Muscle layer of duodenum (tissue), 2 donors: Measurements from ENCODE around the gene PAFAH1B1.

ENCODE experiments used
- H3K27ac ChIP-seq: one replicate; pipeline ENCODE4 v1.7.0; 2013; ENCODE audit warnings: mild to moderate bottlenecking, low read length
- H3K27me3 ChIP-seq: one replicate; pipeline ENCODE4 v1.7.0; 2013; ENCODE audit warnings: low read depth, mild to moderate bottlenecking, control low read depth, low read length
- H3K36me3 ChIP-seq, 2 donors: one replicate each; pipeline ENCODE4 v1.7.0; 2013; ENCODE audit warnings: low read length in 2 of 2, control low read depth in 1 of 2, mild to moderate bottlenecking in 1 of 2; ENCODE audit not compliant: insufficient read depth in 2 of 2, control insufficient read depth in 1 of 2
- H3K4me1 ChIP-seq, 2 donors: one replicate each; pipeline ENCODE4 v1.7.0; 2013; ENCODE audit warnings: low read length in 2 of 2, mild to moderate bottlenecking in 2 of 2, control low read depth in 1 of 2, moderate library complexity in 1 of 2; ENCODE audit not compliant: insufficient read depth in 2 of 2, control insufficient read depth in 1 of 2
- H3K4me3 ChIP-seq, 2 donors: one replicate each; pipeline ENCODE4 v1.7.0; 2013; ENCODE audit warnings: low read length in 2 of 2, low read depth in 1 of 2, mild to moderate bottlenecking in 1 of 2
- H3K9me3 ChIP-seq, 2 donors: one replicate each; pipeline ENCODE4 v1.7.0; 2013; ENCODE audit warnings: low read length in 2 of 2, control low read depth in 1 of 2, mild to moderate bottlenecking in 1 of 2; ENCODE audit not compliant: control insufficient read depth in 1 of 2
- donor health status: healthy.

Gene PAFAH1B1

GRCh38 chr17:2700491-2701141 is 107.2 kb downstream of the PAFAH1B1 start:
- Histone ChIP-seq H3K27me3 (no peaks in the 10 kb centered on the region), H3K36me3 (peaks cover 16 to 86% of the 10 kb centered on the region in 2 donors), H3K4me3 (no peak overlapping the region), H3K9me3 (no peaks in the 10 kb centered on the region), H3K27ac (no peak overlapping the region), H3K4me1 (peaks cover 0 to 3% of the 10 kb centered on the region in 2 donors)

DNA sequence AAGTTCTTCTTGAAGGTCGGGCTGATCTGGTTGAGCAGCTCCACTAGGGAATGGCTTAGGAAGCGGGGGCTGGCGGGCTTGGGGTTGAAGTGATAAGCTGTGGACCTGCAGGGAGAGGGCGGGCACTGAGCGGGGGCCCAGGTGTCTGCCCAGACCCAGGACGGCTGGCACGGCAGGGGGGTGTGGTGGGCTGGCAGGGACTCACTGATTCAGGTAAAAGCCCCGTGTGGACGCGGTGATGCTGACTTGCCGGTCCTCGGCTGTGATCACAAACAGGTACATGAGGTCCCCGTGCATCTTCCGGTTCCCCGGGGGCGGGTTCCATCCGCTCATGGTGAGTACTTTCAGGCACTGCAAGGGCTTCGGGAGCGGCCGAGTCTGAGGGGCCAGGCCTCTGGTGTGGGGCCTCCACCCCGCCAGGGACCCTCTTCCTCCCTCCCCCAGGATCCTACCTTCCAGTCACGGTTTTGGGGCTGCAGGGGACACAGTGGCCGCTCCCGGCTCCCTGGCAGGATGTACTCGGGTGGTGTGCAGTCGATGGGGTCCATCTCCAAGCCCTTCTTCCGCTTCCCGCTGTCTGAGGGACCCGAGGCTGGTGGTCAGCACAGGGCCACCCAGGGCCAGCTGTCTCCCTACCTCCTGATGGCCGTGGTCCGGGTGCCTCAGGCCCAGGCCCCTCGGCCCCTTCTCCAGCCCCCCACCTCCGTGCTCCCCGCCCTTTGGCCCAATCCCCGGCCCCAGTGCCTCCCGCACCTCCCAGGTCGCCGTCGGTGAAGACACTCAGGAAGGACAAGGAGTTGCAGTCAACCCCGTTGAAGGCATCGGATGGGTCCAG is 107.9 kb downstream of the PAFAH1B1 start:
- Histone ChIP-seq H3K9me3 (no peaks in the 10 kb centered on the region), H3K27ac (no peak overlapping the region), H3K4me3 (no peak overlapping the region), H3K27me3 (no peaks in the 10 kb centered on the region), H3K4me1 (peaks cover 0 to 5% of the 10 kb centered on the region in 2 donors), H3K36me3 (peaks cover 15 to 79% of the 10 kb centered on the region in 2 donors)

GRCh38 chr17:2701996-2702741 is 108.7 kb downstream of the PAFAH1B1 start:
- Histone ChIP-seq H3K9me3 (no peaks in the 10 kb centered on the region), H3K27me3 (no peaks in the 10 kb centered on the region), H3K36me3 (peaks cover 15 to 72% of the 10 kb centered on the region in 2 donors), H3K4me3 (no peak overlapping the region), H3K4me1 (peaks cover 0 to 9% of the 10 kb centered on the region in 2 donors), H3K27ac (no peak overlapping the region)

- H3K4me1 ChIP-seq: peaks cover 0 to 18% of the 10 kb centered on the region in 2 donors
- H3K4me3 ChIP-seq: no peak overlapping the region
- no peaks in the 10 kb centered on the region for H3K27me3 ChIP-seq
- H3K27ac ChIP-seq: no peak overlapping the region
- no peaks in the 10 kb centered on the region for H3K9me3 ChIP-seq
- peaks cover 12 to 63% of the 10 kb centered on the region in 2 donors for H3K36me3 ChIP-seq
These were observed 109.7 kb downstream of the PAFAH1B1 start for GRCh38 chr17:2703181-2703580.

DNA sequence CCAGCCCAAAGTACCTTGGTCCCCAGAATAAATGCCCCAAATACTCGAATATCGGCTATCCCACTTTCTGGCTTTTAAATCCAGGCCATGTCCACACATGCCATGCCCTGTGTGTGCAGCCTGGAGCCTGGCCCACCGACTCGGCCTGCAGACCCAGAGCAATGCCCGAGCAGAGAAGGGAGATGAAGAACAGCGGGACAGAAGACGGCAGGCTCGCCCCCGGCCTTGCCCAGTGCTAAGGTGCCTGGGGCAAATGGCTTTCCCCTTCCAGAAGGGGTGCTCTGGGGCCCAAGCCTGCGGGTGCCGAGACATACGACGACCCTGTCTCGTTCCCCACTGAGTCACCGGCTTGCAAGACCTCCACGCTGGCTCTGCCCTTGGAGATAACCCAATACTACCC is 110.2 kb downstream of the PAFAH1B1 start:
- Histone ChIP-seq H3K27ac (no peak overlapping the region), H3K9me3 (no peaks in the 10 kb centered on the region), H3K4me1 (peaks cover 0 to 22% of the 10 kb centered on the region in 2 donors), H3K4me3 (no peak overlapping the region), H3K27me3 (no peaks in the 10 kb centered on the region), H3K36me3 (peaks cover 10 to 58% of the 10 kb centered on the region in 2 donors)

DNA sequence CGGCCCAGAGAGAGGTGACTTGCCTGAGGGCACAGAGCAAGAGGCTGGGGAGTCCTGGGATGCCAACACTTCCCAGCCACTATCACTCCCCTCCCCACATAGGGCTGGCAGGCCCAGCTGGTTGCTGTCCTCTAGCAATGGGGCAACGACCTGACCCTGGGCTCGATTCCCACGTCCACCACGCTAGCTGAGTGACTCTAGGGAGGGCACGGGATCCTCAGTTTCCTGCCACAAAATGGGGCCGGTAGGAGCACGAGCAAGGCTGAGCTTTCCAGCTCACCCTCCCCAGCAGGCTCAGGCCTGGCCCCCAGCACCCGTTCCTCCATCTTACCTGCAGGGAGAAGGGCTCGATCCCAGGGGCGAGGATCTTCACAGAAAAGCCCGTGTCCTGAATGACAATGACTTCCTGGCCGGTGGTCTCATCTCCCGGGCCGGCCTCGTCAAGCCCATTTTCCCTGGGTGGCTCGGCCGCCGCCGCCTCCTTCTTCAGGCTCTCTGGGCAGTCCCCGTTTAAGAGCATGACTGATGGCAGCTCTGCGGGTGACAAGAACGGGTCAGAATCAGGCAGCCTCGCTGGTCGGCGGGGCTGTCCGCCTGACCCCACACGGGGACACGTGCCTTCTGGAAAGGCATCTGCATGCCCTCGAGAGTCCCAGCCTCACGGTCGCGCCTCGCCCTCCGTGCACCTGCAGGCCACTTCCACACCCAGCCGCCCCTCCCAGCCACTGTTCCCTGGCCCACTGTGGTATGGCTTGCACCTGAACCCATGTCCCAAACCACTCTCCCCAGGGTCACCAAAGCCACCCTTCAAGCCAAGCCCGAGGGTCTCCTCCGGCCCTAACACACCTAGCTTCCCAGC is 110.8 kb downstream of the PAFAH1B1 start:
- peaks cover 6 to 52% of the 10 kb centered on the region in 2 donors for H3K36me3 ChIP-seq
- peaks cover 0 to 28% of the 10 kb centered on the region in 2 donors for H3K4me1 ChIP-seq
- no peak overlapping the region for H3K27ac ChIP-seq
- no peak overlapping the region for H3K4me3 ChIP-seq
- H3K27me3 ChIP-seq: no peaks in the 10 kb centered on the region
- no peaks in the 10 kb centered on the region for H3K9me3 ChIP-seq

DNA sequence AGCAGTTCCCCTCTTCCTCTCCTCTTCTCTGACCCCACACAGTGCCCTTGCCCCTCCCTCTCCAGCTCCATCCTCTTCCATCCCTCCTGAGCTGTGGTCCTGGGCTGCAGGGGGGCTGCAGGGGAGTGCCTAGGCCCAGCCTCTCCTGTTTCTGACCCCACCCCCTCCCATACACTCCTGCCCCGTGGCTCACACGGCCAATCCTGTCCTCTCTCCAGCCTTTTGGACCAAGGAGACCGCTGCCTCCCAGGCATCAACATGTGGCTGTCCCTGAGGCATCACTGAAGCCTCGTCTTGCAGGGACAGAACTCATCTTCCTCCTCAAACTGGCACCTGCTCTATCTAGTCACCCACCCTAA is 111.4 kb downstream of the PAFAH1B1 start:
- Histone ChIP-seq H3K4me1 (peaks cover 3 to 34% of the 10 kb centered on the region in 2 donors), H3K27ac (no peak overlapping the region), H3K36me3 (peaks cover 5 to 46% of the 10 kb centered on the region in 2 donors)

GRCh38 chr17:2705263-2705662 is 111.8 kb downstream of the PAFAH1B1 start:
- peaks cover 5 to 42% of the 10 kb centered on the region in 2 donors for H3K36me3 ChIP-seq
- H3K27ac ChIP-seq: no peak overlapping the region
- no peak overlapping the region for H3K4me3 ChIP-seq
- H3K27me3 ChIP-seq: no peaks in the 10 kb centered on the region
- H3K9me3 ChIP-seq: no peaks in the 10 kb centered on the region
- H3K4me1 ChIP-seq: peaks cover 7 to 38% of the 10 kb centered on the region in 2 donors

More for the DNA sequence above, 111.4 kb downstream of the PAFAH1B1 start:
- H3K4me3 ChIP-seq: no peak overlapping the region
- H3K27me3 ChIP-seq: no peaks in the 10 kb centered on the region
- no peaks in the 10 kb centered on the region for H3K9me3 ChIP-seq

DNA sequence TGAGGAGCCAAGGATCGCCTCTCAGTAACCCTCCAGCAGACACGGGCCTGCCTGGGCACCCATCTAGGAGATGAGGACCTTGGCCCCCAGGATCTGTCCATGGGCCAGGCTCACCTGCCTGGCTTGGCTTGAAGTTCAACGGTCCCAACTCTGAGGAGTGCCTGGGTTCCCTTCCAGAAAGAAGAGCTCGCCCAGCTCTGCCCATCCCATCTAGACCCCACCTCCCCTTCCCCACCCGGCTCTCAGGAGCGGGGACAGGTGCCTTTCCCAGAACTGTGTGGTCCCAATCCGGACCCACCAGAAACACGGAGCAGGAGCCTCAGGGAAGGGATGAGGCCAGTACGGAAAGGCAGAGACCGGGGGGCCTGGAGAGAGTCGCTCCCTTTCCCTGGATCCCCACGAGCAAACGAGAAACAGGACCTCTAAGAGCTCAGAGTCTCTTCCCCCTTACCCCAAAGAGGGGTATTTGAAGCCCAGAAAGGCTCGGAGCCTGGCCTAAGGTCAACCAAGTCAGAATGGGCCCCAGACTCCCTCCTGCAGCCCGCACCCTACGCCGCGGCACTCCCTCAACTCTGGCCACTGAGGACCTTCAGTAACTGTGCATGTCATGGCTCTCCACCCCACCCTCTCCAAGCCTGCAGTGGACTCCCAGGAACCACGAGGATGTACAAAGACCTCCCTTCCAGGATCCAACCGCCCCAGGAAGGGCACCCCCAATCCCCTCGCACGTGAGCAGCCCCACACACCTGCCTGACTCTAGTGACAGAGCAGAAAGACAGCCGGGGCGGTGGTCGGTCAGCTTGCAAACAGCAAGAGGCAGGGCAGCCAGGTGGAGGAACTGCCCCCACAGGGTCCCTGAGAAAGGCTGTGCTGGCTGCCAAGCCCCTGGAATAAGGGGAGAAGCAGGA is 112.7 kb downstream of the PAFAH1B1 start:
- Histone ChIP-seq H3K9me3 (no peaks in the 10 kb centered on the region), H3K27me3 (no peaks in the 10 kb centered on the region), H3K4me3 (no peak overlapping the region), H3K4me1 (peaks cover 12 to 44% of the 10 kb centered on the region in 2 donors), H3K36me3 (peaks cover 5 to 34% of the 10 kb centered on the region in 2 donors), H3K27ac (no peak overlapping the region)
